OCI-LY3 (cell line): ENCODE results near the gene SPATA21.

ENCODE experiments used
- EZH2phosphoT487 ChIP-seq: fragments of 200-600 bp; shearing (Covaris generic); IDR thresholded peaks from 2 replicates; pipeline ENCODE4 v1.6.1; 2018; ENCODE audit warnings: antibody characterized with exemption, mixed run types, low read depth
- TF ChIP-seq, protein P1 (sequence below): fragments of 200-600, 300-600 bp; sonication (generic); IDR thresholded peaks from 2 replicates; pipeline ENCODE4 v1.5.1; 2014; ENCODE audit warnings: antibody characterized with exemption, low read length, low read depth

DNA sequence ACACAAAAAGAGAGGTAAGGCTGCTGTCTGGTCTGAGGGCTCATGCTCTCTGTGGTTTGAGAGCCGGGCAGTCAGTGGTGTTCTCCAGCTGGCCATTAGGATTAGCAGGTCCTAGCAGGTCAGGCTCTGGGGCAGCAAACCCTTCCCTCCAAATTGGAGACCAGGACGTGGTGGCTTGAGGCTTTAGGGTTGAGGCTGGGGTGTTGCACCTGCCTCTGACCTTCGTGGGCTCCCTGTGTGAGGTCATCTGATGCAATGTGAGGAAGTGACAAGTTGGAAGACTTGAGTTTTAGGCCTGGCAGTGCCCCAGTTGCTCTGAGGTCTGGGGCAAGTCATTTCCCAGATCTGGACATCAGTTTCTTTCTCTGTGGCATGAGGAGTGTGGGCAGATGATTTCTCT, 45.8 kb downstream of the SPATA21 start:
- TF ChIP-seq, protein P1, sequence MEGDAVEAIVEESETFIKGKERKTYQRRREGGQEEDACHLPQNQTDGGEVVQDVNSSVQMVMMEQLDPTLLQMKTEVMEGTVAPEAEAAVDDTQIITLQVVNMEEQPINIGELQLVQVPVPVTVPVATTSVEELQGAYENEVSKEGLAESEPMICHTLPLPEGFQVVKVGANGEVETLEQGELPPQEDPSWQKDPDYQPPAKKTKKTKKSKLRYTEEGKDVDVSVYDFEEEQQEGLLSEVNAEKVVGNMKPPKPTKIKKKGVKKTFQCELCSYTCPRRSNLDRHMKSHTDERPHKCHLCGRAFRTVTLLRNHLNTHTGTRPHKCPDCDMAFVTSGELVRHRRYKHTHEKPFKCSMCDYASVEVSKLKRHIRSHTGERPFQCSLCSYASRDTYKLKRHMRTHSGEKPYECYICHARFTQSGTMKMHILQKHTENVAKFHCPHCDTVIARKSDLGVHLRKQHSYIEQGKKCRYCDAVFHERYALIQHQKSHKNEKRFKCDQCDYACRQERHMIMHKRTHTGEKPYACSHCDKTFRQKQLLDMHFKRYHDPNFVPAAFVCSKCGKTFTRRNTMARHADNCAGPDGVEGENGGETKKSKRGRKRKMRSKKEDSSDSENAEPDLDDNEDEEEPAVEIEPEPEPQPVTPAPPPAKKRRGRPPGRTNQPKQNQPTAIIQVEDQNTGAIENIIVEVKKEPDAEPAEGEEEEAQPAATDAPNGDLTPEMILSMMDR: no peak
- no peak for TF ChIP-seq EZH2phosphoT487
